Transverse colon (tissue), 3 donors: ENCODE data around the gene PRDX2.
A peak's percentile ranks its signal among the peaks of the same experiment; 100 is the strongest.

Experiments
- POLR2A ChIP-seq: fragments of 450-650 bp; IDR thresholded peaks from one replicate; pipeline ENCODE4 v1.6.1; 2016; ENCODE audit warnings: antibody characterized with exemption, mild to moderate bottlenecking, moderate library complexity
- TF ChIP-seq, protein P1 (sequence below), 5 experiments: fragments of 200-600 bp in 3 of 5; fragments of 450-650 bp in 2 of 5; sonication (generic) in 3 of 5; IDR thresholded peaks; 1 replicate in 2 of 5; 2 replicates in 3 of 5; pipeline ENCODE4 v1.5.1; 2016 to 2017; ENCODE audit warnings: antibody characterized with exemption in 5 of 5, inconsistent platforms in 3 of 5, mild to moderate bottlenecking in 2 of 5, moderate library complexity in 1 of 5

DNA sequence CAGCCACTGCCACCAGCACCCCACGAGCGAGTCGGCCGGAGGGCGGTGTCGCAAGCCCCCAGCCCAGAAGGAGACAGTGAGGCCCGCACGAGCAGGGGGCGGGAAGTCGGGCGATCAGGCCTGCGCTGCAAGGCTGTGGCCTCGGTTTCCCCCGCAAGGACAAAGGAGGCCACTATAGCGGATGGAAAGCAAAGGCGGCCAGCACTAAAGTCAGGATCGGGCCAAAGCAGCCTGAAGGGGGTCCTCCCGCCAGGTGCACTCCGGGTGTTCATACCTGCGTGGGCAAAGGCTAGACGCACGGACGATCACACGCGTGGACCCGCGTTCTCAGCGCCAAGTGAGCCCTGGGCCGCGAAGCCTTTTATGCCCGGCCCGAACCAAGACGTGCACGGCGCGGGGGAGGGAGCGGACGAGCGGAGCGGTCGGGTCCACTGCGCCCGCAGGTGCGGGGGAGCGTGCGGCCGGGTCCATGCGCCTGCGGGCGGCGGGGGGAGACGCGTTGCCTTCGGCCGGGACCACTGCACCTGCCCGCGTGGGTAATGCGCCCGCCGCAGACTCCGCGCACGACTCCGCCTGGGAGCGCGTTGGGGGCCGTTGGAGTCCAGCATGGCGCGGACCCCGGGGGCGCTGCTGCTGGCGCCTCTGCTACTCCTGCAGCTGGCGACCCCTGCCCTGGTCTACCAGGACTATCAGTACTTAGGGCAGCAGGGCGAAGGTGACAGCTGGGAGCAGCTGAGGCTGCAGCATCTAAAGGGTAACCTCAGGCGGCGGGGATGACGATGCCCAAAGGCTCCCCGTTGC, at the start of gene PRDX2, which contains the start of gene THSD8:
- peak; percentile 98 for TF ChIP-seq POLR2A
- TF ChIP-seq, protein P1, sequence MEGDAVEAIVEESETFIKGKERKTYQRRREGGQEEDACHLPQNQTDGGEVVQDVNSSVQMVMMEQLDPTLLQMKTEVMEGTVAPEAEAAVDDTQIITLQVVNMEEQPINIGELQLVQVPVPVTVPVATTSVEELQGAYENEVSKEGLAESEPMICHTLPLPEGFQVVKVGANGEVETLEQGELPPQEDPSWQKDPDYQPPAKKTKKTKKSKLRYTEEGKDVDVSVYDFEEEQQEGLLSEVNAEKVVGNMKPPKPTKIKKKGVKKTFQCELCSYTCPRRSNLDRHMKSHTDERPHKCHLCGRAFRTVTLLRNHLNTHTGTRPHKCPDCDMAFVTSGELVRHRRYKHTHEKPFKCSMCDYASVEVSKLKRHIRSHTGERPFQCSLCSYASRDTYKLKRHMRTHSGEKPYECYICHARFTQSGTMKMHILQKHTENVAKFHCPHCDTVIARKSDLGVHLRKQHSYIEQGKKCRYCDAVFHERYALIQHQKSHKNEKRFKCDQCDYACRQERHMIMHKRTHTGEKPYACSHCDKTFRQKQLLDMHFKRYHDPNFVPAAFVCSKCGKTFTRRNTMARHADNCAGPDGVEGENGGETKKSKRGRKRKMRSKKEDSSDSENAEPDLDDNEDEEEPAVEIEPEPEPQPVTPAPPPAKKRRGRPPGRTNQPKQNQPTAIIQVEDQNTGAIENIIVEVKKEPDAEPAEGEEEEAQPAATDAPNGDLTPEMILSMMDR (IDR thresholded peaks at IDR 0.05), result peak in 2 of 5 experiments; percentile 16 to 34
